ENCODE measurements around the gene FAM20C. TPM values are rescaled to one million over a fixed set of nuclear protein-coding genes. Genes with fewer than 3 reads are reported as not detected.

FAM20C gene
- total RNA-seq, 2 experiments from 2014 or later: 1.3 to 1.7 TPM

GRCh38 chr7:167976-168791 lies 24.2 kb upstream of the FAM20C start:
- Mint-ChIP-seq H3K4me1 (ENCODE audit: low read depth) (no peaks in the 10 kb centered on the region), H3K9me3 (no peaks in the 10 kb centered on the region), H3K4me3 (no peak overlapping the region), H3K27me3 (peaks cover 14% of the 10 kb centered on the region), H3K27ac (no peak overlapping the region), H3K36me3 (ENCODE audit: low read depth) (no peaks in the 10 kb centered on the region)
- ATAC-seq (ENCODE audit: poor library complexity): no peak
- Histone ChIP-seq H3K27ac (ENCODE audit: low read depth in 1 of 2, low read length in 2 of 2) (no peak overlapping the region), H3K4me3 (ENCODE audit: low read length) (no peak overlapping the region), H3K36me3 (ENCODE audit: insufficient read depth, low read length) (no peaks in the 10 kb centered on the region), H3K9me3 (ENCODE audit: control insufficient read depth in 1 of 2, insufficient read depth in 1 of 2, low read length in 2 of 2) (peaks cover 0 to 3% of the 10 kb centered on the region in 2 experiments), H3K4me1 (ENCODE audit: insufficient read depth, low read length) (no peaks in the 10 kb centered on the region), H3K27me3 (ENCODE audit: control insufficient read depth in 1 of 2, insufficient read depth in 2 of 2, low read length in 2 of 2) (peaks cover 4 to 7% of the 10 kb centered on the region in 2 experiments)
- CTCF ChIA-PET: no interaction called here
- no peak for TF ChIP-seq CTCF (IDR thresholded peaks at IDR 0.05)
- POLR2A ChIA-PET: no interaction called here
- intact Hi-C loops (cut with DNase I, micrococcal nuclease): no loop called here
- DNase-seq: no peak

GRCh38 chr7:169276-170172 lies 22.8 kb upstream of the FAM20C start:
- ChIA-PET CTCF (no interaction called here), POLR2A (no interaction called here)
- Histone ChIP-seq H3K4me1 (ENCODE audit: insufficient read depth, low read length) (no peaks in the 10 kb centered on the region), H3K36me3 (ENCODE audit: insufficient read depth, low read length) (no peaks in the 10 kb centered on the region), H3K9me3 (ENCODE audit: control insufficient read depth in 1 of 2, insufficient read depth in 1 of 2, low read length in 2 of 2) (peaks cover 0 to 3% of the 10 kb centered on the region in 2 experiments), H3K4me3 (ENCODE audit: low read length) (no peak overlapping the region), H3K27me3 (ENCODE audit: control insufficient read depth in 1 of 2, insufficient read depth in 2 of 2, low read length in 2 of 2) (peaks cover 4 to 7% of the 10 kb centered on the region in 2 experiments), H3K27ac (ENCODE audit: low read depth in 1 of 2, low read length in 2 of 2) (no peak overlapping the region)
- H3K4me1 Mint-ChIP-seq (ENCODE audit: low read depth): no peaks in the 10 kb centered on the region
- peaks cover 14% of the 10 kb centered on the region for H3K27me3 Mint-ChIP-seq
- H3K27ac Mint-ChIP-seq: no peak overlapping the region
- H3K36me3 Mint-ChIP-seq (ENCODE audit: low read depth): no peaks in the 10 kb centered on the region
- ATAC-seq (ENCODE audit: poor library complexity) (no peak), DNase-seq (no peak)
- intact Hi-C loops (cut with DNase I, micrococcal nuclease): no loop called here
- H3K4me3 Mint-ChIP-seq: no peak overlapping the region
- no peaks in the 10 kb centered on the region for H3K9me3 Mint-ChIP-seq
- no peak for TF ChIP-seq CTCF (IDR thresholded peaks at IDR 0.05)

GRCh38 chr7:170551-171363 lies 21.6 kb upstream of the FAM20C start:
- H3K27me3 Mint-ChIP-seq: peaks cover 14% of the 10 kb centered on the region
- CTCF ChIA-PET: no interaction called here
- Histone ChIP-seq H3K27ac (ENCODE audit: low read depth in 1 of 2, low read length in 2 of 2) (no peak overlapping the region), H3K4me3 (ENCODE audit: low read length) (no peak overlapping the region), H3K27me3 (ENCODE audit: control insufficient read depth in 1 of 2, insufficient read depth in 2 of 2, low read length in 2 of 2) (peaks cover 0 to 4% of the 10 kb centered on the region in 2 experiments), H3K9me3 (ENCODE audit: control insufficient read depth in 1 of 2, insufficient read depth in 1 of 2, low read length in 2 of 2) (peaks cover 0 to 3% of the 10 kb centered on the region in 2 experiments), H3K4me1 (ENCODE audit: insufficient read depth, low read length) (no peaks in the 10 kb centered on the region), H3K36me3 (ENCODE audit: insufficient read depth, low read length) (no peaks in the 10 kb centered on the region)
- no peaks in the 10 kb centered on the region for H3K4me1 Mint-ChIP-seq (ENCODE audit: low read depth)
- POLR2A ChIA-PET: no interaction called here
- H3K36me3 Mint-ChIP-seq (ENCODE audit: low read depth): no peaks in the 10 kb centered on the region
- H3K4me3 Mint-ChIP-seq: no peak overlapping the region
- ATAC-seq (ENCODE audit: poor library complexity): no peak
- H3K9me3 Mint-ChIP-seq: no peaks in the 10 kb centered on the region
- no peak overlapping the region for H3K27ac Mint-ChIP-seq
- intact Hi-C loops (cut with DNase I, micrococcal nuclease): no loop called here
- DNase-seq: no peak
- no peak for TF ChIP-seq CTCF (IDR thresholded peaks at IDR 0.05)

All from CD4-positive, alpha-beta T cell (primary cell).